Measurements from ENCODE around the gene MAP1B.

The MAP1B gene

GRCh38 chr5:72153551-72153950 lies 46.3 kb downstream of the MAP1B start:
- no peak overlapping the region for H3K4me3 ChIP-seq (ENCODE audit: control insufficient read depth, low read depth, low read length)
- DNase-seq (ENCODE audit: low read depth) = no peak
- TF ChIP-seq CTCF (conservative IDR thresholded peaks at IDR 0.05; ENCODE audit: control insufficient read depth, insufficient read depth, low read depth, low read length) = no peak

GRCh38 chr5:72154076-72154756 lies 46.9 kb downstream of the MAP1B start:
- DNase-seq (ENCODE audit: low read depth) = no peak
- no peak for TF ChIP-seq CTCF (conservative IDR thresholded peaks at IDR 0.05; ENCODE audit: control insufficient read depth, insufficient read depth, low read depth, low read length)
- H3K4me3 ChIP-seq (ENCODE audit: control insufficient read depth, low read depth, low read length) = no peak overlapping the region

- H3K4me3 ChIP-seq (ENCODE audit: control insufficient read depth, low read depth, low read length) = no peak overlapping the region
- peak; percentile 99 for DNase-seq (ENCODE audit: low read depth)
- no peak for TF ChIP-seq CTCF (conservative IDR thresholded peaks at IDR 0.05; ENCODE audit: control insufficient read depth, insufficient read depth, low read depth, low read length)
These were observed 49.8 kb downstream of the MAP1B start for GRCh38 chr5:72156946-72157624.

- peak; percentile 49 for DNase-seq (ENCODE audit: low read depth)
- no peak overlapping the region for H3K4me3 ChIP-seq (ENCODE audit: control insufficient read depth, low read depth, low read length)
- no peak for TF ChIP-seq CTCF (conservative IDR thresholded peaks at IDR 0.05; ENCODE audit: control insufficient read depth, insufficient read depth, low read depth, low read length)
These were observed 50.3 kb downstream of the MAP1B start for GRCh38 chr5:72157625-72157962.

- no peak overlapping the region for H3K4me3 ChIP-seq (ENCODE audit: control insufficient read depth, low read depth, low read length)
- TF ChIP-seq CTCF (conservative IDR thresholded peaks at IDR 0.05; ENCODE audit: control insufficient read depth, insufficient read depth, low read depth, low read length) = no peak
- peak; percentile 66 for DNase-seq (ENCODE audit: low read depth)
These were observed 52.2 kb downstream of the MAP1B start for GRCh38 chr5:72159501-72159911.

GRCh38 chr5:72160329-72160728 lies 53.1 kb downstream of the MAP1B start:
- no peak for TF ChIP-seq CTCF (conservative IDR thresholded peaks at IDR 0.05; ENCODE audit: control insufficient read depth, insufficient read depth, low read depth, low read length)
- no peak overlapping the region for H3K4me3 ChIP-seq (ENCODE audit: control insufficient read depth, low read depth, low read length)
- DNase-seq (ENCODE audit: low read depth) = peak; percentile 96
